SK-N-SH (cell line): ENCODE results near the gene STRN3. TPM values are rescaled to one million over a fixed set of nuclear protein-coding genes. Genes with fewer than 3 reads are reported as not detected.
A peak's percentile ranks its signal among the peaks of the same experiment; 100 is the strongest.

Source experiments
- CTCF ChIA-PET: fragments of 300-600, 350-600 bp; formaldehyde crosslinking; extraction: SDS; loops from one replicate; lab custom pipeline; 2021; lab: Yijun Ruan, JAX
- POLR2A ChIA-PET: fragments of 350-600 bp; sonication (Branson Sonifier 250); formaldehyde crosslinking; extraction: SDS; loops from one replicate; lab custom pipeline; 2020; ENCODE audit warnings: antibody characterized with exemption, inconsistent platforms; lab: Yijun Ruan, JAX
- DNase-seq: peaks from one replicate; pipeline ENCODE4 v3.0.0; 2012
- H2AFZ ChIP-seq: fragments of 200-600 bp; sonication (generic); 2 replicates; pipeline ENCODE4 v1.8.1; 2016; ENCODE audit warnings: antibody characterized with exemption, mild to moderate bottlenecking, low read depth
- H3F3A ChIP-seq: fragments of 200-600 bp; sonication (generic); replicated peaks from 2 replicates; pipeline ENCODE3; 2016; ENCODE audit warnings: antibody characterized with exemption, mild to moderate bottlenecking; ENCODE audit not compliant: insufficient read depth
- H3K27ac ChIP-seq, 2 experiments: fragments of 200-500 bp in 1 of 2; fragments of 200-600 bp in 1 of 2; sonication (Bioruptor generic) in 1 of 2; sonication (generic), shearing (Covaris generic) in 1 of 2; 2 replicates each; pipeline versions ENCODE4 v1.5.1 to v1.6.1; 2014 to 2016; ENCODE audit warnings: low read depth in 2 of 2, inconsistent platforms in 1 of 2, low read length in 1 of 2, mild to moderate bottlenecking in 1 of 2, mixed read lengths in 1 of 2
- H3K27me3 ChIP-seq: fragments of 200-600 bp; sonication (generic), shearing (Covaris generic); 2 replicates; pipeline ENCODE4 v1.6.1; 2016; ENCODE audit warnings: mixed run types; ENCODE audit not compliant: insufficient read depth
- H3K36me3 ChIP-seq, 2 experiments: fragments of 200-500 bp in 1 of 2; fragments of 200-600 bp in 1 of 2; sonication (Bioruptor generic) in 1 of 2; sonication (generic) in 1 of 2; replicated peaks in 1 of 2; 2 replicates each; pipeline versions ENCODE3 to v1.5.1; 2014 to 2016; ENCODE audit warnings: low read length in 1 of 2, mild to moderate bottlenecking in 1 of 2; ENCODE audit not compliant: insufficient read depth in 2 of 2, control insufficient read depth in 1 of 2
- H3K4me1 ChIP-seq, 2 experiments: fragments of 200-500 bp in 1 of 2; fragments of 200-600 bp in 1 of 2; sonication (Bioruptor generic) in 1 of 2; sonication (generic), shearing (Covaris generic) in 1 of 2; 2 replicates each; pipeline versions ENCODE4 v1.5.1 to v1.6.1; 2014 to 2016; ENCODE audit warnings: low read depth in 1 of 2, low read length in 1 of 2, mixed run types in 1 of 2; ENCODE audit not compliant: insufficient read depth in 2 of 2, control insufficient read depth in 1 of 2
- H3K4me2 ChIP-seq: fragments of 200-600 bp; sonication (generic), shearing (Covaris generic); 2 replicates; pipeline ENCODE4 v1.6.1; 2017; ENCODE audit warnings: mixed run types
- H3K4me3 ChIP-seq, 2 experiments: fragments of 200-500 bp in 1 of 2; fragments of 200-600 bp in 1 of 2; sonication (Bioruptor generic) in 1 of 2; sonication (generic), shearing (Covaris generic) in 1 of 2; 2 replicates each; pipeline versions ENCODE4 v1.5.1 to v1.8.1; 2014 to 2016; ENCODE audit warnings: low read depth in 2 of 2, inconsistent platforms in 1 of 2, low read length in 1 of 2, mild to moderate bottlenecking in 1 of 2, mixed read lengths in 1 of 2, moderate library complexity in 1 of 2
- H3K79me2 ChIP-seq: fragments of 200-600 bp; sonication (generic); 2 replicates; pipeline ENCODE4 v1.8.1; 2017; ENCODE audit warnings: mild to moderate bottlenecking; ENCODE audit not compliant: insufficient read depth
- H3K9ac ChIP-seq: fragments of 200-600 bp; sonication (generic); 2 replicates; pipeline ENCODE4 v1.6.1; 2017; ENCODE audit warnings: mixed run types
- H3K9me2 ChIP-seq: fragments of 200-600 bp; sonication (generic); 2 replicates; pipeline ENCODE4 v1.6.1; 2017; ENCODE audit warnings: mixed run types
- H3K9me3 ChIP-seq: fragments of 200-600 bp; sonication (generic); 2 replicates; pipeline ENCODE4 v1.6.1; 2017; ENCODE audit warnings: mixed run types, mild to moderate bottlenecking, moderate library complexity
- H4K20me1 ChIP-seq: fragments of 200-600 bp; sonication (generic); 2 replicates; pipeline ENCODE4 v1.6.1; 2017; ENCODE audit warnings: mild to moderate bottlenecking, mixed run types; ENCODE audit not compliant: insufficient read depth
- CHD2 ChIP-seq: fragments of 150-350 bp; IDR thresholded peaks from 2 replicates; pipeline ENCODE4 v1.6.1; 2018; ENCODE audit warnings: low read length; ENCODE audit not compliant: partially characterized antibody
- ELF1 ChIP-seq: IDR thresholded peaks from 2 replicates; pipeline ENCODE4 v1.4.0; 2012
- EZH2phosphoT487 ChIP-seq: fragments of 200-600 bp; sonication (generic); IDR thresholded peaks from 2 replicates; pipeline ENCODE4 v1.6.1; 2017; ENCODE audit warnings: low read depth, mixed run types, mild to moderate bottlenecking, antibody characterized with exemption, moderate library complexity, borderline replicate concordance
- FOSL2 ChIP-seq: IDR thresholded peaks from 2 replicates; pipeline ENCODE4 v1.4.0; 2012; ENCODE audit warnings: low read depth, mild to moderate bottlenecking, moderate library complexity, borderline replicate concordance
- FOXM1 ChIP-seq: IDR thresholded peaks from 2 replicates; pipeline ENCODE4 v1.4.0; 2012; ENCODE audit warnings: low read depth, mild to moderate bottlenecking
- GABPA ChIP-seq: IDR thresholded peaks from 2 replicates; pipeline ENCODE4 v1.4.0; 2012; ENCODE audit warnings: low read depth, mild to moderate bottlenecking
- JUND ChIP-seq: IDR thresholded peaks from 2 replicates; pipeline ENCODE4 v1.4.0; 2012
- MEF2A ChIP-seq: IDR thresholded peaks from 2 replicates; pipeline ENCODE4 v1.4.0; 2012; ENCODE audit warnings: low read depth, borderline replicate concordance
- MXI1 ChIP-seq: IDR thresholded peaks from 2 replicates; pipeline ENCODE4 v1.6.1; 2012; ENCODE audit warnings: mild to moderate bottlenecking, low read depth, low read length, improper control_type of control experiment
- NFIC ChIP-seq: IDR thresholded peaks from 2 replicates; pipeline ENCODE4 v1.4.0; 2012; ENCODE audit warnings: borderline replicate concordance
- POLR2AphosphoS5 ChIP-seq: IDR thresholded peaks from 2 replicates; pipeline ENCODE4 v1.6.1; 2012; ENCODE audit warnings: low read depth, low read length
- RAD21 ChIP-seq: IDR thresholded peaks from 2 replicates; pipeline ENCODE4 v1.6.1; 2012; ENCODE audit warnings: mild to moderate bottlenecking, low read length
- RCOR1 ChIP-seq: fragments of 150-350 bp; IDR thresholded peaks from 2 replicates; pipeline ENCODE4 v1.6.1; 2017; ENCODE audit warnings: antibody characterized with exemption, low read length
- RFX5 ChIP-seq: IDR thresholded peaks from 2 replicates; pipeline ENCODE4 v1.6.1; 2012; ENCODE audit warnings: mild to moderate bottlenecking, improper control_type of control experiment, low read length
- RXRA ChIP-seq: IDR thresholded peaks from 2 replicates; pipeline ENCODE4 v1.4.0; 2012; ENCODE audit warnings: low read depth, mild to moderate bottlenecking, borderline replicate concordance
- SIN3A ChIP-seq: IDR thresholded peaks from 2 replicates; pipeline ENCODE4 v1.6.1; 2012; ENCODE audit warnings: low read depth, mild to moderate bottlenecking, low read length, moderate library complexity, borderline replicate concordance
- SMC3 ChIP-seq: IDR thresholded peaks from 2 replicates; pipeline ENCODE4 v1.6.1; 2012; ENCODE audit warnings: low read depth, low read length, improper control_type of control experiment
- TAF1 ChIP-seq: IDR thresholded peaks from 2 replicates; pipeline ENCODE4 v1.6.1; 2012; ENCODE audit warnings: low read depth, mild to moderate bottlenecking, low read length, moderate library complexity, borderline replicate concordance
- TCF12 ChIP-seq: IDR thresholded peaks from 2 replicates; pipeline ENCODE4 v1.4.0; 2012
- YY1 ChIP-seq: IDR thresholded peaks from 2 replicates; pipeline ENCODE4 v1.4.0; 2012; ENCODE audit warnings: low read depth, mild to moderate bottlenecking
- WGBS: methylation state at CpG from one replicate; pipeline ENCODE4 v1.1.6; 2017; ENCODE audit warnings: low lambda C conversion rate; 5-methylcytosine and 5-hydroxymethylcytosine counted together
- polyA plus RNA-seq, 3 experiments: library from polyadenylated mRNA; depleted of rRNA; stranded (reverse); fragments of >200 nt; gene quantifications; 2 replicates each; pipeline ENCODE4 v1.2.3, GENCODE V29; 2012
- TF ChIP-seq, protein P1 (sequence below): IDR thresholded peaks from 2 replicates; pipeline ENCODE4 v1.4.0; 2012; ENCODE audit warnings: low read depth
- TF ChIP-seq, protein P2 (sequence below): IDR thresholded peaks from 2 replicates; pipeline ENCODE4 v1.6.1; 2012; ENCODE audit warnings: mild to moderate bottlenecking, low read depth, low read length, moderate library complexity
- TF ChIP-seq, protein P3 (sequence below): IDR thresholded peaks from 2 replicates; pipeline ENCODE4; 2012
- TF ChIP-seq, protein P4 (sequence below): fragments of 200-600 bp; sonication (generic); IDR thresholded peaks from 2 replicates; pipeline ENCODE4 v1.6.1; 2017; ENCODE audit warnings: antibody characterized with exemption, mild to moderate bottlenecking, moderate library complexity
- TF ChIP-seq, protein P5 (sequence below): IDR thresholded peaks from 2 replicates; pipeline ENCODE4 v1.4.0; 2012; ENCODE audit warnings: low read depth, borderline replicate concordance
- TF ChIP-seq, protein P6 (sequence below): fragments of 150-350 bp; IDR thresholded peaks from 2 replicates; pipeline ENCODE4 v1.6.1; 2017; ENCODE audit warnings: antibody characterized with exemption, low read length, low read depth, borderline replicate concordance

The STRN3 gene
- polyA plus RNA-seq, 1 of the 3 experiments (the other 2 are of a cell fraction): 7.2 TPM

- peaks cover 12 to 15% of the 10 kb centered on the region in 2 experiments for H3K36me3 ChIP-seq
- H4K20me1 ChIP-seq: peaks cover 44% of the 10 kb centered on the region
- H3K27ac ChIP-seq: peak within 1 kb of the TSS; percentile 94 to 98
- under 1% methylated on average over 12 of the region's 53 CpGs for WGBS
- peak; percentile 65 for DNase-seq
- no peaks in the 10 kb centered on the region for H3K27me3 ChIP-seq
- peak within 1 kb of the TSS; percentile 73 to 96 for H3K4me3 ChIP-seq
- ChIA-PET CTCF (interaction anchor here (0.6 to 1.5 kb wide), 3 partner anchors 46 to 417 kb away, joined by 3 to 4 read pairs (median 3); no protein-coding TSS in a partner anchor), POLR2A (interaction anchor here (1.2 to 1.6 kb wide), 2 partner anchors 9 to 183 kb away, joined by 3 to 12 read pairs; partner anchors contain the start of gene HECTD1)
- H2AFZ ChIP-seq: peak within 1 kb of the TSS; percentile 89; the same call in 1 of the 2 replicates
- no peaks in the 10 kb centered on the region for H3K9me2 ChIP-seq
- H3F3A ChIP-seq: peaks cover 14% of the 10 kb centered on the region
- peaks cover 68% of the 10 kb centered on the region for H3K79me2 ChIP-seq
- peaks cover 9 to 13% of the 10 kb centered on the region in 2 experiments; a peak in 3 of 4 replicates for H3K4me1 ChIP-seq
- H3K9ac ChIP-seq: peak within 1 kb of the TSS; percentile 99
- no peaks in the 10 kb centered on the region for H3K9me3 ChIP-seq
- peak within 1 kb of the TSS; percentile 88 for H3K4me2 ChIP-seq
- TF ChIP-seq EZH2phosphoT487: no peak
- TF ChIP-seq, protein P1, sequence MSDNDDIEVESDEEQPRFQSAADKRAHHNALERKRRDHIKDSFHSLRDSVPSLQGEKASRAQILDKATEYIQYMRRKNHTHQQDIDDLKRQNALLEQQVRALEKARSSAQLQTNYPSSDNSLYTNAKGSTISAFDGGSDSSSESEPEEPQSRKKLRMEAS: peak; percentile 33; the same call in 1 of the 2 replicates
- TF ChIP-seq, protein P2, sequence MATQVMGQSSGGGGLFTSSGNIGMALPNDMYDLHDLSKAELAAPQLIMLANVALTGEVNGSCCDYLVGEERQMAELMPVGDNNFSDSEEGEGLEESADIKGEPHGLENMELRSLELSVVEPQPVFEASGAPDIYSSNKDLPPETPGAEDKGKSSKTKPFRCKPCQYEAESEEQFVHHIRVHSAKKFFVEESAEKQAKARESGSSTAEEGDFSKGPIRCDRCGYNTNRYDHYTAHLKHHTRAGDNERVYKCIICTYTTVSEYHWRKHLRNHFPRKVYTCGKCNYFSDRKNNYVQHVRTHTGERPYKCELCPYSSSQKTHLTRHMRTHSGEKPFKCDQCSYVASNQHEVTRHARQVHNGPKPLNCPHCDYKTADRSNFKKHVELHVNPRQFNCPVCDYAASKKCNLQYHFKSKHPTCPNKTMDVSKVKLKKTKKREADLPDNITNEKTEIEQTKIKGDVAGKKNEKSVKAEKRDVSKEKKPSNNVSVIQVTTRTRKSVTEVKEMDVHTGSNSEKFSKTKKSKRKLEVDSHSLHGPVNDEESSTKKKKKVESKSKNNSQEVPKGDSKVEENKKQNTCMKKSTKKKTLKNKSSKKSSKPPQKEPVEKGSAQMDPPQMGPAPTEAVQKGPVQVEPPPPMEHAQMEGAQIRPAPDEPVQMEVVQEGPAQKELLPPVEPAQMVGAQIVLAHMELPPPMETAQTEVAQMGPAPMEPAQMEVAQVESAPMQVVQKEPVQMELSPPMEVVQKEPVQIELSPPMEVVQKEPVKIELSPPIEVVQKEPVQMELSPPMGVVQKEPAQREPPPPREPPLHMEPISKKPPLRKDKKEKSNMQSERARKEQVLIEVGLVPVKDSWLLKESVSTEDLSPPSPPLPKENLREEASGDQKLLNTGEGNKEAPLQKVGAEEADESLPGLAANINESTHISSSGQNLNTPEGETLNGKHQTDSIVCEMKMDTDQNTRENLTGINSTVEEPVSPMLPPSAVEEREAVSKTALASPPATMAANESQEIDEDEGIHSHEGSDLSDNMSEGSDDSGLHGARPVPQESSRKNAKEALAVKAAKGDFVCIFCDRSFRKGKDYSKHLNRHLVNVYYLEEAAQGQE: no peak
- TF ChIP-seq RXRA: no peak
- TF ChIP-seq, protein P3, sequence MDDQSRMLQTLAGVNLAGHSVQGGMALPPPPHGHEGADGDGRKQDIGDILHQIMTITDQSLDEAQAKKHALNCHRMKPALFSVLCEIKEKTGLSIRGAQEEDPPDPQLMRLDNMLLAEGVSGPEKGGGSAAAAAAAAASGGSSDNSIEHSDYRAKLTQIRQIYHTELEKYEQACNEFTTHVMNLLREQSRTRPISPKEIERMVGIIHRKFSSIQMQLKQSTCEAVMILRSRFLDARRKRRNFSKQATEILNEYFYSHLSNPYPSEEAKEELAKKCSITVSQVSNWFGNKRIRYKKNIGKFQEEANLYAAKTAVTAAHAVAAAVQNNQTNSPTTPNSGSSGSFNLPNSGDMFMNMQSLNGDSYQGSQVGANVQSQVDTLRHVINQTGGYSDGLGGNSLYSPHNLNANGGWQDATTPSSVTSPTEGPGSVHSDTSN: no peak
- TF ChIP-seq SIN3A: 0 out of 2 replicates have a peak, but pooled peaks have one; percentile 54
- 0 out of 2 replicates have a peak, but pooled peaks have one; percentile 3 for TF ChIP-seq JUND
- TF ChIP-seq TAF1: peak; percentile 84
- TF ChIP-seq RFX5: no peak
- no peak for TF ChIP-seq CHD2
- TF ChIP-seq SMC3: no peak
- no peak for TF ChIP-seq GABPA
- TF ChIP-seq TCF12: no peak
- TF ChIP-seq POLR2AphosphoS5: no peak; the same call in 1 of the 2 replicates
- no peak for TF ChIP-seq MEF2A
- no peak for TF ChIP-seq FOSL2
- TF ChIP-seq RAD21: no peak
- TF ChIP-seq, protein P4, sequence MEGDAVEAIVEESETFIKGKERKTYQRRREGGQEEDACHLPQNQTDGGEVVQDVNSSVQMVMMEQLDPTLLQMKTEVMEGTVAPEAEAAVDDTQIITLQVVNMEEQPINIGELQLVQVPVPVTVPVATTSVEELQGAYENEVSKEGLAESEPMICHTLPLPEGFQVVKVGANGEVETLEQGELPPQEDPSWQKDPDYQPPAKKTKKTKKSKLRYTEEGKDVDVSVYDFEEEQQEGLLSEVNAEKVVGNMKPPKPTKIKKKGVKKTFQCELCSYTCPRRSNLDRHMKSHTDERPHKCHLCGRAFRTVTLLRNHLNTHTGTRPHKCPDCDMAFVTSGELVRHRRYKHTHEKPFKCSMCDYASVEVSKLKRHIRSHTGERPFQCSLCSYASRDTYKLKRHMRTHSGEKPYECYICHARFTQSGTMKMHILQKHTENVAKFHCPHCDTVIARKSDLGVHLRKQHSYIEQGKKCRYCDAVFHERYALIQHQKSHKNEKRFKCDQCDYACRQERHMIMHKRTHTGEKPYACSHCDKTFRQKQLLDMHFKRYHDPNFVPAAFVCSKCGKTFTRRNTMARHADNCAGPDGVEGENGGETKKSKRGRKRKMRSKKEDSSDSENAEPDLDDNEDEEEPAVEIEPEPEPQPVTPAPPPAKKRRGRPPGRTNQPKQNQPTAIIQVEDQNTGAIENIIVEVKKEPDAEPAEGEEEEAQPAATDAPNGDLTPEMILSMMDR: no peak
- peak; percentile 95 for TF ChIP-seq YY1
- no peak for TF ChIP-seq RCOR1
- no peak for TF ChIP-seq FOXM1
- peak; percentile 94 for TF ChIP-seq MXI1
- TF ChIP-seq NFIC: no peak
- TF ChIP-seq, protein P5, sequence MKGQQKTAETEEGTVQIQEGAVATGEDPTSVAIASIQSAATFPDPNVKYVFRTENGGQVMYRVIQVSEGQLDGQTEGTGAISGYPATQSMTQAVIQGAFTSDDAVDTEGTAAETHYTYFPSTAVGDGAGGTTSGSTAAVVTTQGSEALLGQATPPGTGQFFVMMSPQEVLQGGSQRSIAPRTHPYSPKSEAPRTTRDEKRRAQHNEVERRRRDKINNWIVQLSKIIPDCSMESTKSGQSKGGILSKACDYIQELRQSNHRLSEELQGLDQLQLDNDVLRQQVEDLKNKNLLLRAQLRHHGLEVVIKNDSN: no peak
- TF ChIP-seq, protein P6, sequence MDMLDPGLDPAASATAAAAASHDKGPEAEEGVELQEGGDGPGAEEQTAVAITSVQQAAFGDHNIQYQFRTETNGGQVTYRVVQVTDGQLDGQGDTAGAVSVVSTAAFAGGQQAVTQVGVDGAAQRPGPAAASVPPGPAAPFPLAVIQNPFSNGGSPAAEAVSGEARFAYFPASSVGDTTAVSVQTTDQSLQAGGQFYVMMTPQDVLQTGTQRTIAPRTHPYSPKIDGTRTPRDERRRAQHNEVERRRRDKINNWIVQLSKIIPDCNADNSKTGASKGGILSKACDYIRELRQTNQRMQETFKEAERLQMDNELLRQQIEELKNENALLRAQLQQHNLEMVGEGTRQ: no peak
- no peak for TF ChIP-seq ELF1
These were observed 657 bp downstream of the STRN3 start, which contains the start of gene AP4S1 for GRCh38 chr14:31025367-31026076. Gene AP4S1 (plus strand): TSS chr14:31025649. CDS start chr14:31066197, 40,548 bp downstream.
